ENCODE measurements around the gene RUNX2. TPM values are rescaled to one million over a fixed set of nuclear protein-coding genes. Genes with fewer than 3 reads are reported as not detected.

Gene RUNX2
- total RNA-seq, 1 donor from 2014 or later = 0.09 TPM

DNA sequence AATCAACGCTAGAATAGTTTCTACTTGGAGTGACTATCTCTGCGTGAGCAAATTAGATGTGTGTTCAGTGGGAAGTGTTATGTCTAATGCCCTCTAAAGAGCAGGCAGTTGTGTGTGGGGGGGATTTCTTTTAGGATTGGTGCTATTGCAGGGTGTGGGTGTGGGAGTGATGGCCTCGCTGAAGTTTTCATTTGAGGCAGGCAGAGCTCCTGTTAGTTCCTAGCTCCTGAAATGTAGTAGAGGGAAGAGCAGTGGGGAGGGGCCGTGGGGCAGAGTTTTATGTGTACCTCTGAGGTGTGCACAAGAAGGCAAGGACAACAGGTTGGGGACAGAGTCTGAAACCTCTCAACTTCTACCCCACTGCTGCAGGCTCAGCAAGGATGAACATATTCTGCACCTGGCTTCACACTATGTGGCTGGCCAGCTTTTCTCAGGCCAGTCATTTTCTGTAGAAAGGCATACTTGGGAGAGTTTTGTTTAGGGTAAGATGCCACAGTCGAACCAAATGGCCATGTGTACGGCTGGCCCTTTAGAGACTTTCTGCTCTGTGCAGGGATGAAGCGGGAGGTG, 278.8 kb downstream of the RUNX2 start:
- H3K4me1 Mint-ChIP-seq = no peaks in the 10 kb centered on the region
- Histone ChIP-seq H3K4me2 (no peak overlapping the region), H3K27ac (no peak overlapping the region)

DNA sequence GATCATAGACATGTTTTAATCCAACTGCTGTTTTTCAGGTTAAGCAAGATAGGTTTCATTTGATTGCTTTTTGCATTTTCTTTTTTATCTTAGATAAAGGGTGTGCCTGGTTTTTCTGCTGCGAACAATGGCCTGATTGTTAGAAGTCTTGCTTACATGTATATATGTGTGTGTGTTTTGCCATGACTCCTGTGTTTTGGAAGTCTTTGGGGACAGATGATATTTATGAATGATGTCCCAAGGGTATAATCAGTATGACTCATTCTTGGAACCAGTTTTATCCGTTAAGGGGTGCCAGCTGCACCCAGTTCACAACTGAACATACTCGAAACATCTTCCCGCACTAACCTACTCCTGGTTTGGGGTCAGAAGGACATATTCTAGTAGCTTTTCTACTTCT, 279.7 kb downstream of the RUNX2 start:
- DNase-seq (ENCODE audit: low spot score) = no peak
- no peak overlapping the region for H3K4me3 Mint-ChIP-seq
- H3K27ac Mint-ChIP-seq = no peak overlapping the region
- no peak overlapping the region for H3K9ac ChIP-seq
- H3K4me2 ChIP-seq = no peak overlapping the region
- no peaks in the 10 kb centered on the region for H3K4me1 Mint-ChIP-seq
- H3K4me3 ChIP-seq = no peak overlapping the region
- no peaks in the 10 kb centered on the region for H3K36me3 ChIP-seq
- H3K9me3 ChIP-seq (ENCODE audit: low read depth) = no peaks in the 10 kb centered on the region
- H3K9me3 Mint-ChIP-seq = no peaks in the 10 kb centered on the region
- H3K79me2 ChIP-seq (ENCODE audit: low read depth) = no peaks in the 10 kb centered on the region
- H3F3A ChIP-seq (ENCODE audit: low read depth) = no peaks in the 10 kb centered on the region
- H2AFZ ChIP-seq (replicated peaks) = no peak overlapping the region
- no peaks in the 10 kb centered on the region for H3K36me3 Mint-ChIP-seq
- no peaks in the 10 kb centered on the region for H3K27me3 Mint-ChIP-seq (ENCODE audit: insufficient read depth, low read depth)
- no peaks in the 10 kb centered on the region for H3K27me3 ChIP-seq
- TF ChIP-seq EZH2 (IDR thresholded peaks at IDR 0.05) (no peak), EZH2phosphoT487 (IDR thresholded peaks at IDR 0.05) (no peak)
- TF ChIP-seq, protein P1, sequence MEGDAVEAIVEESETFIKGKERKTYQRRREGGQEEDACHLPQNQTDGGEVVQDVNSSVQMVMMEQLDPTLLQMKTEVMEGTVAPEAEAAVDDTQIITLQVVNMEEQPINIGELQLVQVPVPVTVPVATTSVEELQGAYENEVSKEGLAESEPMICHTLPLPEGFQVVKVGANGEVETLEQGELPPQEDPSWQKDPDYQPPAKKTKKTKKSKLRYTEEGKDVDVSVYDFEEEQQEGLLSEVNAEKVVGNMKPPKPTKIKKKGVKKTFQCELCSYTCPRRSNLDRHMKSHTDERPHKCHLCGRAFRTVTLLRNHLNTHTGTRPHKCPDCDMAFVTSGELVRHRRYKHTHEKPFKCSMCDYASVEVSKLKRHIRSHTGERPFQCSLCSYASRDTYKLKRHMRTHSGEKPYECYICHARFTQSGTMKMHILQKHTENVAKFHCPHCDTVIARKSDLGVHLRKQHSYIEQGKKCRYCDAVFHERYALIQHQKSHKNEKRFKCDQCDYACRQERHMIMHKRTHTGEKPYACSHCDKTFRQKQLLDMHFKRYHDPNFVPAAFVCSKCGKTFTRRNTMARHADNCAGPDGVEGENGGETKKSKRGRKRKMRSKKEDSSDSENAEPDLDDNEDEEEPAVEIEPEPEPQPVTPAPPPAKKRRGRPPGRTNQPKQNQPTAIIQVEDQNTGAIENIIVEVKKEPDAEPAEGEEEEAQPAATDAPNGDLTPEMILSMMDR (IDR thresholded peaks at IDR 0.05) = no peak
- H3K4me1 ChIP-seq = peaks cover 6% of the 10 kb centered on the region
- no peak overlapping the region for H3K27ac ChIP-seq
- no peaks in the 10 kb centered on the region for H4K20me1 ChIP-seq (ENCODE audit: low read depth)

More for the DNA sequence above, 278.8 kb downstream of the RUNX2 start:
- no peak overlapping the region for H3K4me3 ChIP-seq
- no peak for DNase-seq (ENCODE audit: low spot score)
- H3K79me2 ChIP-seq (ENCODE audit: low read depth) = no peaks in the 10 kb centered on the region
- H3K9me3 Mint-ChIP-seq = no peaks in the 10 kb centered on the region
- no peaks in the 10 kb centered on the region for H3K36me3 Mint-ChIP-seq
- no peaks in the 10 kb centered on the region for H3K36me3 ChIP-seq
- H3K27me3 ChIP-seq = no peaks in the 10 kb centered on the region
- TF ChIP-seq, protein P1 (IDR thresholded peaks at IDR 0.05) = no peak
- TF ChIP-seq EZH2 (IDR thresholded peaks at IDR 0.05) (no peak), EZH2phosphoT487 (IDR thresholded peaks at IDR 0.05) (no peak)
- no peaks in the 10 kb centered on the region for H3F3A ChIP-seq (ENCODE audit: low read depth)
- H3K27ac Mint-ChIP-seq = no peak overlapping the region
- H3K27me3 Mint-ChIP-seq (ENCODE audit: insufficient read depth, low read depth) = no peaks in the 10 kb centered on the region
- peaks cover 6% of the 10 kb centered on the region for H3K4me1 ChIP-seq
- H3K9ac ChIP-seq = no peak overlapping the region
- H4K20me1 ChIP-seq (ENCODE audit: low read depth) = no peaks in the 10 kb centered on the region
- H3K4me3 Mint-ChIP-seq = no peak overlapping the region
- H2AFZ ChIP-seq (replicated peaks) = no peak overlapping the region
- H3K9me3 ChIP-seq (ENCODE audit: low read depth) = no peaks in the 10 kb centered on the region

DNA sequence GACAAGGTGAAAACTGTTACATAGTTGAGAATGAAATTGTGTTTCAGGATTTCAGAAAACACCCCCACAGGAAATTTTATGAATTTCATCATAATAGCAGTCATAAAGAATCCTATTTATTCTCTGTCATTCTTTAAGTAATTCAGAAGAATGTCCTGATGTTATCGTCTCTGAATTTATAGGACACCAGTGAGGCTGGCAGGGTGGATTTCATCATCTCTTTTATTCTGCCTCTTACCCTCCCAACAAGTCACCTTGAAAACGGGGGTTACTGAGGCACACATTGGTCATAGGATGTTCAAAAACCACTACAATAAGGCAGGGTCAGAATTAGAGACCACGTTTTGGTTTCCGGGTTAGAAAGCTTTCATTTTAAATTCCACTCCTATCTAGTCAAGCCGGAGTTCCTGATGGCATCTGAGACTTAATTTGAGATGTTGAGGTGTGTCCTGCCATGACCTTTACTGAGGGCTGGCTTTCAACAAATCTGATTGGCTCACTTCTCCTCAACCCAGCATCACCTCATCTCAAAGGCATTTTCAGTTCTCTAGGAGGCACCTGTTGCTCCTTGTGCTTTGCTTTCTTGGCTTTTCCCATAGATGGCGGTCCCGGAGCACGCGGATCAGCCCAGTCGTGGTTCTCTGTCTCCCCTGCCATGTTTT, 280.3 kb downstream of the RUNX2 start:
- H4K20me1 ChIP-seq (ENCODE audit: low read depth) = no peaks in the 10 kb centered on the region
- Mint-ChIP-seq H3K4me1 (no peaks in the 10 kb centered on the region), H3K27me3 (ENCODE audit: insufficient read depth, low read depth) (no peaks in the 10 kb centered on the region), H3K9me3 (no peaks in the 10 kb centered on the region), H3K4me3 (no peak overlapping the region), H3K27ac (no peak overlapping the region), H3K36me3 (no peaks in the 10 kb centered on the region)
- H3F3A ChIP-seq (ENCODE audit: low read depth) = no peaks in the 10 kb centered on the region
- no peaks in the 10 kb centered on the region for H3K36me3 ChIP-seq
- peaks cover 6% of the 10 kb centered on the region for H3K4me1 ChIP-seq
- H3K79me2 ChIP-seq (ENCODE audit: low read depth) = no peaks in the 10 kb centered on the region
- no peaks in the 10 kb centered on the region for H3K27me3 ChIP-seq
- no peak overlapping the region for H3K4me3 ChIP-seq
- H3K4me2 ChIP-seq = no peak overlapping the region
- H3K9ac ChIP-seq = no peak overlapping the region
- no peak overlapping the region for H3K27ac ChIP-seq
- H2AFZ ChIP-seq (replicated peaks) = no peak overlapping the region
- DNase-seq (ENCODE audit: low spot score) = no peak
- TF ChIP-seq EZH2phosphoT487 (IDR thresholded peaks at IDR 0.05) = no peak
- no peak for TF ChIP-seq EZH2 (IDR thresholded peaks at IDR 0.05)
- TF ChIP-seq, protein P1 (IDR thresholded peaks at IDR 0.05) = no peak
- H3K9me3 ChIP-seq (ENCODE audit: low read depth) = no peaks in the 10 kb centered on the region
